ENCODE data around the gene KANK3.
"Not testable (repeated sequence)": the region's sequence is repeated elsewhere in the genome, so short reads cannot be mapped to it uniquely, and the experiment has no call there.

Gene KANK3

DNA sequence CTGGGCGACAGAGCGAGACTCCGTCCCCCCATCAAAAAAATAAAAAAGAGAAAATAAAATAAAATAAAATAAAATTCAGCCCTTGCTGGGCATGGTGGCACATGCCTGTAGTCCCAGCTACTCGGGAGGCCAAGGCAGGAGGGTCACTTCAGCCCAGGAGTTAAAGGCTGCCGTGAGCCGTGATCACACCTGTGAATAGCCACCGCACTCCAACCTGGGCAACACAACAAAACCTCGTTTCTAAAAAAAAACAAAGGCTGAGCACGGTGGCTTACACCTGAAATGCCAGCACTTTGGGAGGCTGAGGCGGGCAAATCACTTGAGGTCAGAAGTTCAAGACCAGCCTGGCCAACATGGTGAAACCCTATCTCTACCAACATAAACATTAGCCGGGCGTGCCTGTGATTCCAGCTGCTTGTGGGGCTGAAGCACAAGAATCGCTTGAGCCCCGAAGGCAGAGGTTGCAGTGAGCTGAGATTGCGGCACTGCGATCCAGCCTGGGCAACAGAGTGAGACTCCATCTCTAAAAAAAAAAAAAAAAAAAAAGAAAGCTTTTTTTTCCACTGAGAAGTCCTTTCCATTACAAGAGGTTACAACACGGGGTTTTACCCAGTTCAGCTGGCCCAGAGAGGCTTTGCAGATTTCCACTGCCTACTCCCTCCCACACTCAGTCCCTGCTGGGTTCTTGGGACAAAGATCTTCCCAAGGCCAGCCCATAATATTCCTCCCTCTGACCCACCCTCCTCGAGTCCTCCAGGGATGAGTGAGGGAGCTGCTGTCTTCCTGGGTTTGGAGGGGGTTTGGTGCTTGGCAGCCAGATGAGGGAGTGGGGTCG, 27.3 kb upstream of the KANK3 start:
- DNase-seq, result no peak

DNA sequence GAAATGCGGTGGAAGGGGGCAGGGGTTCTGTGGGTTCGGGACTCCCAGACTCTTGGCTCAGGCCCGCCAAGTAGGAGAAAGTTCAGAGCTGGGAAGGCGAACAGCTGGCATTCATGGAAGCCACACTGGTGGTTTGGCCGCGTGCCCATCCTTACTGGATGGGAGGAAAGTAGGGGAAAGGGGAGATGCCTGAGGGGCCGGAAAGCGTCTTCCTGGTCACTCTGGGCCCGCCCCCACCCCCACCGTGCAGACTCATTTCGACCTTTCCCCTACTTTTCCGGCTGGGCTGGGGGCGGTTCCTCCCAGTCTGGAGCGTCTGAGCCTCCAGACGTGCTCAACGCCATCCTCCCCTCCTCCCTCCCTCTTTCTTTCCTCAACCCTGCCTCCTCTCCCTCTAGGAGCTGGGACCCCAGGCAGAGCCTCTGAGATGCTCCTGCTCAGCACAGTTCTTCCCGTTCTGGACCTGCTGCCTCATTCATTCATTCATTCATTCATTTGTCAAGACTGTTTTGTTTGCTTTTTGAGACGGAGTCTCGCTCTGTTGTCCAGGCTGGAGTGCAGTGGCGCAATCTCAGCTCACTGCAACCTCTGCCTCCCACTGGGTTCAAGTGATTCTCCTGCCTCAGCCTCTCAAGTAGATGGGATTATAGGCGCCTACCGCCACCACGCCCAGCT, 24.4 kb upstream of the KANK3 start:
- DNase-seq, result no peak

DNA sequence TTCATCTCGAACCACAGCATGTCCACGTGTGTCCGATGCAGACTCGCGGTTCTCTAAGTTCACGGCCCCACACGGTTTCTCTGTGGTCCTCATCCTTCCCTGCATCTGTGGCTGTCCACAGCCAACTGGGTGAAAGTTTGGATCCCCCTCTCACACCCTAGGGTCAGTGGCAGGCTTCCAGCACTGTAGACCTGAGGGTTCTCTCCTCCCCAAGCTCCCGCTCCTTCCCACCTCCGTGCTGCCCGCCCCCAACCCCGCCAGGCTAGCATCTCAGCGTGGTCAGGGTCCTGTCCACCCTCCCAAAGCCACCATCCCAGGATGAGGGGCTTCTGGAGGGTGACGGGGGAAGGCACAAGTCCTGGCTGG, 23.9 kb upstream of the KANK3 start:
- no peak for DNase-seq

DNA sequence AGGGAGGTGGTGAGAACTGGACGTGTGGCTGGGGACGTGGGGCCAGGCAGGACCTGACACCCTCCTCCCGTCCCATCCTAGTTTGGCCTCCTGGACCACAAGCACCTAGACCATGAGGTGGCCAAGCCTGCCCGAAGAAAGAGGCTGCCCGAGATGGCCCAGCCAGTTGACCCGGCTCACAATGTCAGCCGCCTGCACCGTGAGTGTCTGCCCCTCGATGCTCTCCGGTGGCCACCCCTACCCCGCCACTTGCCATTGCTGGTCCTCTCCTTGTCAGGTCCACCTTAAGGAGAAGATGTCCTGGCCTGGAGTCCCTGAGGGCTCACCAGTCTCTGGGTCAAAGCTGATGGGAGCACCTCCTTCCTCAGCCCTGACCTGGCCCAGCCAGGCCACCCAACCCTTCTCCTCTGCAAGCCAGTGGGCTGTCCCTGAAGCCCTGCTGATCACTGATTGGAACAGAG, 23.1 kb upstream of the KANK3 start:
- DNase-seq, result no peak

DNA sequence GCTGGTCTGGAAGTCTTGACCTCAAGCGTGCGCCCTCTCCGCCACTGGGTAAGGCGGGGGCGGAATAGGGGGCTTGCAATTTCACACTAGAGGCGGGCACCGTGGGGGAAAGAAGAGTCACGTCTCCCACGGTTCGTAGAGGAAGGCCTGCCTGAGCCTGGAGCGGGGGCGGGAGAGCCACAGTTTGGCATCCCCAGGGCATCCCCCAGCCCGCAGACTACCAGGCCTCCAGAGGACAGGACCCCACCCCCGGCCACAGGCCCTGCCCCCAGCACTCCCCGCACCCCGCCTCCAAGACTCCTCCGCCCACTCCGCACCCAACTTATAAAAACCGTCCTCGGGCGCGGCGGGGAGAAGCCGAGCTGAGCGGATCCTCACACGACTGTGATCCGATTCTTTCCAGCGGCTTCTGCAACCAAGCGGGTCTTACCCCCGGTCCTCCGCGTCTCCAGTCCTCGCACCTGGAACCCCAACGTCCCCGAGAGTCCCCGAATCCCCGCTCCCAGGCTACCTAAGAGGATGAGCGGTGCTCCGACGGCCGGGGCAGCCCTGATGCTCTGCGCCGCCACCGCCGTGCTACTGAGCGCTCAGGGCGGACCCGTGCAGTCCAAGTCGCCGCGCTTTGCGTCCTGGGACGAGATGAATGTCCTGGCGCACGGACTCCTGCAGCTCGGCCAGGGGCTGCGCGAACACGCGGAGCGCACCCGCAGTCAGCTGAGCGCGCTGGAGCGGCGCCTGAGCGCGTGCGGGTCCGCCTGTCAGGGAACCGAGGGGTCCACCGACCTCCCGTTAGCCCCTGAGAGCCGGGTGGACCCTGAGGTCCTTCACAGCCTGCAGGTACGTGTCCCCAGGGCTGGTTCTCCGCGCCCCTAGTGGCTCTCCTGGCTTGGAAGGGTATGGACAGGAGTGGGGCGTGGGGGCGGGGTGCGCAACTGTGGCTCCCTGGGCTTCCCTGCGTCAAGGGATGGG, 21.0 kb upstream of the KANK3 start, which contains the start of gene ANGPTL4:
ANGPTL4 (plus strand) TSS at position 353 of the 969 bp plus-strand sequence; CDS start at position 520, 167 bp downstream.
- DNase-seq, result peak; percentile 63

DNA sequence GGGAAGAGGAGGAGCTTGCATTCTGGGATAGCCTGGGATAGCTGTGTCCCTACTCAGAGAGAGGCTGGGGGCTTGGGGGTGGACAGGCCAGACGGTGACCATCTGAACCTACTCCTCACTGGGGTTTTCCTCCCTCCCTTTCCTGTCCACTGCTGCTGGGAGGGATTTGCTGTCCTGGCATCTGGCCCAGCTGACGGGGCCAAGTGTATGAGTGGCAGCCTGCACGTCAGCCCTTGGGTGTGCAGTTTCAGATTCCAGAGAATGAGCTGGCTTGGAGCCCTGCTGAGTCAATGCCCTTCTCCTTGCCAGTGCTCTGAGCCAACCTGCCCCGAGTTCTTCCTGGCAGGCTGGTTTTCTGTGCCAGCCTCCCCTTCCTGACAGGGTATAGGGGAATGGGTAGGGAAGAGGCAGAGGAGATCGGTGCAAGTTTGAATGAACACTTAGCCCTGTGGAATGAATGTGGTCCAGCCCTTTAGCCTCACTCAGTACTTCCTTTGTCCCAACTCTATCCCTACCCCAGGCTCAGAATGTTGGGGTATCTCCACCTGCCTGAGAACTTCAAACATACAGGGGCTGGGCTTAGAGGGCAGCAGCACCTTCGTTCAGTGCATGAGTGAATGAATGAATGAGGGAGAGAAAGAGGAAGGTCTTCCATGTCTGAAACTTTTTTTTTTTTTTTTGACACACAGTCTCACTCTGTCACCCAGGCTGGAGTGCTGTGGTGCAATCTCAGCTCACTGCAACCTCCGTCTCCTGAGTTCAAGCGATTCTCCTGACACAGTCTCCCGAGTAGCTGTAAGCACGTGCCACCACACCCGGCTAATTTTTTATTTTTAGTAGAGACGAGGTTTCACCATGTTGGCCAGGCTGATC, 19.1 kb upstream of the KANK3 start:
- no peak for DNase-seq

DNA sequence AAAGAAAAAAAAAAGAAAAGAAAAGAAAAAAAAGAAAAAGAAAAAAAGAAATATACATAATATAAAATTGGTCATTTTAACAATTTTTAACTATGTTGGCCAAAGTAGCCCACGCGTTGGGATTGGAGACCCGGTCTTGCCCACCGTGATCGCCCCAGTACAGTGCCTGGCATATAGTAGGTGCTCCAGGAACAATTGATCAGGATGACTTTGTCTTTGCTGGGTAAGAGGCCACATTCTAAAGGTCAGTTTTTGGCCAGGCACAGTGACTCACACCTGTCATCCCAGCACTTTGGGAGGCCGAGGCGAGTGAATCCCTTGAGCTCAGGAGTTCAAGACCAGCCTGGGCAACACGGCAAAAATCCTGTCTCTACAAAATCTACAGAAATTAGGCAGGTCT, 17.1 kb upstream of the KANK3 start:
- DNase-seq, result no peak

DNA sequence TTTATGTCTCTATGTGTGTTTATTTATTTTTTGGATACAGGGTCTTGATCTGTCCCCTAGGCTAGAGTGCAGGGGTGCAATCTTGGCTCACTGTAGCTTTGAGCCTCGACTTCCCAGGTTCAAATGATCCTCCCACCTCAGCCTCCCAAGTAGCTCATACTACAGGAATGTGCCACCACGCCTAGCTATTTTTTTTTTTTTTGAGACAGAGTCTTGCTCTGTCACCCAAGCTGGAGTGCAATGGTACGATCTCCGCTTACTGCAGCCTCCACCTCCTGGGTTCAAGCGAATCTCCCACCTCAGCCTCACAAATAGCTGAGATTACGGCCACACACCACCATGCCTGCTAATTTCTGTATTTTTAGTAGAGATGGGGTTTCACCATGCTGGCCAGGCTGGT, 15.9 kb upstream of the KANK3 start:
- DNase-seq, result no peak

DNA sequence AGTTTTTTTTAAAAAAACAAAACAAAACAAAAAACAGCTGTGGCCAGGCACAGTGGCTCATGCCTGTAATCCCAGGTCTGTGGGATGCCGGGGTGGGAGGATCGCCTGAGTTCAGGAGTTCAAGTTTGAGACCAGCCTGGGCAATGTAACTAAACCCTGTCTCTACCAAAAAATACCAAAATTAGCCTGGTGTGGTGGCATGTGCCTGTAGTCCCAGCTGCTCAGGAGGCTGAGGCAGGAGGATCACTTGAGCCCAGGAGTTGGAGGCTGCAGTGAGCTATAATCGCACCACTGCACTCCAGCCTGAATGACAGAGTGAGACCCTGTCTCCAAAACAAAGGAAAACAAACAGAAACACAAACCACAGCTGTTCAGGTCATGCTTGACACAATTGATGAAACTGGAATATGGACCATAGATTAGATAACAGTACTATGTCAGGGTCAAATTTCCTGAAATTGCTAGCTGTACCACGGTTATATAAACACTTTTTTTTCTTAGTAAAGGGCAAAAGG, 14.0 kb upstream of the KANK3 start:
- no peak for DNase-seq

DNA sequence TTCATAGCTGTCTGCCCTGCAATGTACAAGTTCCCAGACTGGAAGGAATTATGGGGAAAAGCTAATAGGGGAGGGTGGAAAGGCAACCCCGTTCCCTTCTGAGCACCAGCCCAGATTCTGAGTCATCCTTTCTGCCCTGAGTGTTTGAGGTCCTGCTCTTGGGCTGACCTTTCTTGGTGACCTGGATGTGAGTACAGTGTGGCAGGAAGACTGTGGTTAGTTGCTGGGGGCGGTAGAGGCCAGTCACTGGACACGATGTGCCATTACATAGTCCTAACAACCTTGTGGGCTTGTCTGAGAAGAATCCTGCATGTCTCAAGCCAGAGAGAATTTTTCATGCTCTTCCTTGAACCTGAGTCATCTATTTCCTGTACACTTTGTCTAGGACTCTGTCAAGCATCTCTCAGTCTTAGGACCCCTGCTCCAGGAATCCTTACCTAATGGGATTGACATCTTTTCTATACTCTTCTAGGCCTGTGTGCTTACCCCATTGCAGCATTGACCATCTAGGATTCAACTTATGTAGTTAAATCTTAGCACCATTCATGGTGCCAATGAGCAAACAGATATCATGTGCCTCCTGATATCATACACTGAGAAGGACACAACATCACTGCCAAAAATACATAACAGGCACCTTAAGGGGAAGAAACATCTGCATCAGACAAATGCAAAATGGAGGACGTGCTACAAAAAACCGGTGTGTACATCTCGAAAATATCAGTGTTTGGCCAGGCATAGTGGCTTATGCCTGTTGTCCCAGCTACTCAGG, 12.8 kb upstream of the KANK3 start:
- no peak for DNase-seq

DNA sequence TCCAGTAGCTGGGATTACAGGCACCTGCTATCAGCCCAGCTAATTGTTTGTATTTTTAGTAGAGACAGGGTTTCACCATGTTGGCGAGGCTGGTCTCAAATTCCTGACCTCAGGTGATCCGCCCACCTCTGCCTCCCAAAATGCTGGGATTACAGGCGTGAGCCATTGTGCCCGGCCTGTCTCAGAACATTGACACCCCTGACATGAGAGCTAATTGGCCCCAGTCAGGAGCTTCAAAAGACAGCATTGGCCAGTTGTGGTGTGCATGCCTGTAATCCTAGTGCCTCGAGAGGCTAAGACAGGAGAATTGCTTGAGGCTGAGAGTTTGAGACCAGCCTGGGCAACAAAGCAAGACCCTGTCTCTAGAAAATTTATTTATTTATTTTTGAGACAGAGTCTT, 9.8 kb upstream of the KANK3 start:
- not testable (repeated sequence) for DNase-seq

DNA sequence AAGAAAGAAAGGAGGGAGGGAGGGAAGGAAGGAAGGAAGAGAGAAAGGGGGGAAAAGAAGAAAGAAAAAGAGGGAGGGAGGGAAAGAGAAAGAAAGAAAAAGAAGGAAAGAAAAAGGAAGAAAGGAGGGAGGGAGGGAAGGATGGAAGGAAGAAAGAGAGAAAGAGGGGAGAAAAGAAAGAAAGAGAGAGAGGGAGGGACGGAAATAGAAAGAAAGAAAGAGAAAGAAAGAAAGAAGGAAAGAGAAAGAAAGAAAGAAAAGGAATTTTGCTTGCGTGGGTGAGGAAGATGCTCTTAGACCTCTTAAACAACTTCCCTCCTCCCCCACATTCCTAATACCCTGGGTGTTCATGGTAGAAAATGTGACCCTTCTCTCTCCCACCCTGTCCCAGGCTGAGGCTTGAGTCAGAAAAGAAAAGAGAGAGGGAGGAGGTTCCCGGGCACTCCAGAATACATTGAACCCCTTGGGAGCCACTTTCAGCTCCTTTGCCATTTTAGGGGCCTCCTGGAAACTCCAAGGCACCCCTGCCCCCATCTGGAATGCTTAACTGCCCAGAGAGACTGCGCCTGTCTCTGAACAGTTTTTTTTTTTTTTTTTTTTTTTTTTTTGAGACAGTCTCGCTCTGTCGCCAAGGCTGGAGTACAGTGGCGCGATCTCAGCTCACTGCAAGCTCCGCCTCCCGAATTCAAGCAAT, 9.2 kb upstream of the KANK3 start:
- DNase-seq, result no peak

DNA sequence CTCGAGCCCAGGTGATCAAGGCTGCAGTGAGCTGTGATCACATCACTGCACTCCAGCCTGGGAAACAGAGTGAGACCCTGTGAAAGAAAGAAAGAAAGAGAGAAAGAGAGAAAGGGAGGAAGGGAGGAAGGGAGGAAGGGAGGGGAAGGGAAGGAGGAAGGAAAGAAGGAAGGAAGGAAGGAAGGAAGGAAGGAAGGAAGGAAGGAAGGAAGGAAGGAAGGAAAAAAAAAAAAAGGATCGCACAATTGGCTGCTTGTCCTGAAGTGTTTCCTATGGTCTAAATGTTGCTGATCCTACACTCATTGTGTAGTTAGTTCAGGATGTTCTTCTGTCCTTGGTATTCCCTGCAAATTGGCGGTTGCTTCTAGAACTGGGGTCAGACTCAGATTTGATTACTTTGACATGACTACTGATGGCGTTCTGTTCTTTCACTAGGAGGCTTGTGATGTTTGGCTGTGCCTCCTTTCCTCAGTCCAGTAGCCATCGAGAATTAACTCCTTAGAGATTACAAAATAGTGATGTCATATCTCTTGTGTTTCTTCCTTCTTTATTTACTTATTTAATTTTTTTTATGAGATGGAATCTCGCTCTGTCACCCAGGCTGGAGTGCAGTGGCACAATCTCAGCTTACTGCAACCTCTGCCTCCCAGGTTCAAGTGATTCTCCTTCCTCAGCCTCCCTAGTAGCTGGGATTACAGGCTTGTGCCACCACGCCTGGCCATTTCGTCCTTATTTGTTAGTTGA, 6.7 kb upstream of the KANK3 start:
- DNase-seq, result not testable (repeated sequence)

DNA sequence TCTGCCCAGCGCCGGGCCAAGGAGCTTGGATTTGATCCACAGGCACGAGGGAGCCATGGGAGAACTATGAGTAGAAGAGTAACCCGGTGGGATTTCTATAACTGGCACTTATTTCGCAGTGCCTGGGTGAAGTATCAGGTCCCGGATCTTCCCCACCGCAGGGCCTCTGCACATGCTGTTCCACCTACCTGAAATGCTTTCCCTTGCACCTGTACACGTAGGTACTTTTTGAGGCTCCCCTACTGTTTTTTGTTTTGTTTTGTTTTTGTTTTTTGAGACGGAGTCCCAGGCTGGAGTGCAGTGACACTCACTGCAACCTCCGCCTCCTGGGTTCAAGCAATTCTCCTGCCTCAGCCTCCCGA, 402 bp upstream of the KANK3 start:
- no peak for DNase-seq

DNA sequence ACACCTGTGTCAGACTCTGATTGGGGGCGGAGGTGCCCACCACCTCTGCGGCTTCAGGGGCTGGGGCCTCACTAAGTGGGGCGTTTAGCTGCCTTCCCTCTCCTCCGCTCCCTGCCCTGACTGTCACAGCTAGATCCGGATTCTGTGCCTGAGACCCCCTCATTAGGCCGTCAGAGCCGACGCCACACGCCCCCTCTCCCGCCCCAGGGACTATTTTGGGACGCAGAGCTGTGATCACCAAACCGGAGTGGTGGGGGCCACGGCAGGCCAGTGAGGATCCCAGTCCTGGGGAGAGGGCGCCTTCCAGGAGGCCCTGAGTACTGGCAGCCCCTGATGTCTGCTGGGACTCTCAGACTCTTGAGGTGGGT, 762 bp downstream of the KANK3 start:
- DNase-seq, result no peak

DNA sequence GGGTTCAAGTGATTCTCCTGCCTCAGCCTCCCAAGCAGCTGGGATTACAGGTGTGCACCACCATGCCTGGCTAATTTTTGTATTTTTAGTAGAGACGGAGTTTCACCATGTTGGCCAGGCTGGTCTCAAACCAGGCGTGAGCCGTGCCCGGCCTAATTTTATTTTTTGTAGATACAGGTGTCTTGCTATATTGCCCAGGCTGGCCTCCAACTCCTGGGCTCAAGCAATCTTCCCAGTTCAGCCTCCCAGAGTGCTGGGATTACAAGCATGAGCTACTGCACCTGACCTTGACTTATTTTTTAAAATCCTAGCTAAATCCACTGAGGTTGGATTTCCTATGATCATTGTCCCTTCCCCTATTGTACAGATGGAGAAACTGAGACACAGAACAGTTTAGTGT, 1.6 kb downstream of the KANK3 start:
- not testable (repeated sequence) for DNase-seq

DNA sequence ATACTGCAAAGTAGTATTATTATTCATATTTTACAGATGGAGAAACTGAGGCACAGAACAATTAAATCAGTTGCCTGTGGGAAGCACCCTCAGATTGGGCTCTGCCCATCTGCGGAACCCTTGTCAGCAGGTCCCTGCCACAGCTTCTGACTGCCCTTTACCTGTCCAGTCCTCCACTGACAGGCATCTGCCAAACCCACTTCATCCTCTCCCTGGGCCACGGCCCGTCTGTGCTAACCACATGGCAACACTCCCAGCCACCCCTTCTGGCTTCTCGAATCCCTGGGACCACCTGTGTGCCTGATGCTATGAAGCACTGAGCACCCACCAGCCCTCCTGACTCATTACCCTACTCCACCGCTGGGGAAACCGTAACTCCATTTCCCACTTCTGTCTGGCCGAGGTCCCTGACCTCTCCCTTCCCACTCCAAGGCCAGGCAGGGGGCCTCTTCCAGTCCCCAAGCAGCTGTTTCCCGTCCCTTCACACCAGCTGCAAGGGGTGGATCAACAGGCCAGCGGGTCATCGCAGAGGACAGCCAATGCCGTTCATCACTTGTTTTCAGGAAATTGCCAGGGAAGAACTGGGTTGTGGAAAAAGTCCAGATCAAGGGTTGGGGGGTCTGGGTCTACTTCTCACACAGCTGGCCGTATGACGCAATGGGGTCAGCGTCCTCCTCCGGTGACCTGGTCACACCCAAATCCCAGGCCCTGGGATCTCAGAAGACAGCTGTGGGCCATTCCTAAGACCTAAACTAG, 2.5 kb downstream of the KANK3 start:
- no peak for DNase-seq

DNA sequence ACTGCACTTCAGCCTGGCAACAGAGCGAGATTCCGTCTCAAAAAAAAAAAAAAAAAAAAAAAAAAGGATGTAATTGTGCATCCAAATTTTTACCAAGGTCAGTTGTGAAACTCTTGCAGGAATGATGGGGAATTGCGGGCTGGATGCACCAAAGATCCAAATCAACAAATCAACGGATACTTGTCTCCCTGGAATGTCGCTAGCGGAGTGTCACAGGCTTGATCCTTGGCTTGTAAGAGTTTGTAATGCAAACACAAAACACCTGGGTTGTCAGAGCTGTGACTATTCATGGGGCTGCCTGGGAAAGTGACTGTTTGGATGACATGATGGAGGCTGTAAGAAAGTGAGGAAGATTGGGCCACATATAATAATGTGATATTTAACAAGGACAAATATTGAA, 4.2 kb downstream of the KANK3 start:
- DNase-seq, result no peak

DNA sequence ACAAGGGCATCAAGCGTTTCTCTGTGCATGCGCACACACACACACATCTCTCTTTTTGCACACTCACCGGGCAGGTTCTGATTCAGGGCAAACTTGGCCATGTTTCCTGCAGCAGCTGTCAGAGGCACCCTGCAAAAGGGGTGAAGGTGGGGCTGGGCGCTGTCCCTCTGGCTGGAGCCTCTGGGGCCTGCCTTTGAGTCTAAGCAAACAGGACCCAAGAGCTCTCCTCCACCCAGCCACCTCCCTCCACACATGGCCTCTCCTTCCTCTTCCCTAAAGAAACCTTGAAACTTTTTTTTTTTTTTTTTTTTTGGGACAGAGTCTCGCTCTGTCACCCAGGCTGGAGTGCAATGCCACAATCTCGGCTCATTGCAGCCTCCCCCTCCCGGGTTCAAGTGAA, 5.3 kb downstream of the KANK3 start:
- no peak for DNase-seq

All from stimulated activated naive CD4-positive, alpha-beta T cell treated with Interleukin-2 at 50 U/mL for 16 hours (primary cell).